ENCODE results near the gene PIM3.

PIM3 gene

GRCh38 chr22:49936018-49936972 lies 24.3 kb upstream of the PIM3 start:
- H3K27ac ChIP-seq (ENCODE audit: low read length), result no peak overlapping the region
- no CpG with 5 or more reads among the region's 52 CpGs for WGBS (ENCODE audit: insufficient coverage, insufficient read length)

DNA sequence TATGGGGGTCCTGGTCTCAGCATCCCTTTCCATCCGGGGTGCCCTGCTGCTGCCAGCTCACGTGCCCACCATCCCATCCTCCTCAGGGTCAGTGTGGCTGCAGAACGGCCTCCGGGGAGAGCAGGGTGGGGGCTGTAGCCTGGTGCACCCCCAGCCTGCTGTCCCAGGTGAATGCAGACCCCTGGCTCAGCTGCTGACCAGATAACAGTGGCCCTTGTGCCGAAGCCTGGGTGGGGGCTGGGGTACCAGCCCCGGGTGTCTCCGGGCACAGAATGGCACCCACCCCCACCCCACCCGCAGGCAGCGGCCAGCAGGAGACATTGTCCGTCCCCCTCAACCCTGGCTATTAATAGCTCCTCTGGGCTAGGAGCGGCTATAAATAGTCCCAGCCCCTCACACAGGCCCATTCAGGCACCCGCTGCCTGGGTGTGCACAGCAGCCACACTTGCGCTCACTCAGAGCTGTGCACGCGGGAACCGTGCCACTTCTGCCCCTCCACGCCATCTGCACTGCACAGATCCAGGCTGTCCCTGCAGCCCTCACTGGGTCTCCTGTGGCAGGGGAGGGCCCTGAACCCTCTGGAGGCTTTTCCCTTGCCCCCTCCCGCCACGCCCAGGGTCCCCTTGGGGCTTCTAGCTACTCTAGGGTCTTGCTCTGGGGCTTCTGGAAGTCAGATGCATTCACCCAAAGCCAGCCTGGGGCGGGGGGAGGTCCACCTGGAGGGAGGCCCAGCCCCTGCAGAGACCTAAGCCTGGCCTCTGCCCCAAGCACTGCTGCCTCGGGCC lies 23.4 kb upstream of the PIM3 start:
- Histone ChIP-seq H3K36me3 (ENCODE audit: control insufficient read depth, insufficient read depth, low read length) (no peaks in the 10 kb centered on the region), H3K27me3 (ENCODE audit: control insufficient read depth, insufficient read depth, low read length) (no peaks in the 10 kb centered on the region), H3K4me1 (ENCODE audit: control insufficient read depth, insufficient read depth, low read length) (peaks cover 1% of the 10 kb centered on the region; the same call in 1 of the 2 replicates), H3K4me3 (ENCODE audit: low read length) (no peak overlapping the region), H3K27ac (ENCODE audit: low read length) (no peak overlapping the region), H3K9me3 (ENCODE audit: control insufficient read depth, insufficient read depth, low read length) (no peaks in the 10 kb centered on the region)
- DNase-seq (ENCODE audit: low read depth, low spot score), result no peak
- WGBS (ENCODE audit: insufficient coverage, insufficient read length), result no CpG with 5 or more reads among the region's 21 CpGs

More at GRCh38 chr22:49936018-49936972, 24.3 kb upstream of the PIM3 start:
- Histone ChIP-seq H3K4me3 (ENCODE audit: low read length) (peak overlapping the region; percentile 49), H3K36me3 (ENCODE audit: control insufficient read depth, insufficient read depth, low read length) (no peaks in the 10 kb centered on the region), H3K4me1 (ENCODE audit: control insufficient read depth, insufficient read depth, low read length) (peaks cover 1% of the 10 kb centered on the region; the same call in 1 of the 2 replicates), H3K27me3 (ENCODE audit: control insufficient read depth, insufficient read depth, low read length) (no peaks in the 10 kb centered on the region), H3K9me3 (ENCODE audit: control insufficient read depth, insufficient read depth, low read length) (no peaks in the 10 kb centered on the region)
- no peak for DNase-seq (ENCODE audit: low read depth, low spot score)

GRCh38 chr22:49937758-49938564 lies 22.6 kb upstream of the PIM3 start:
- no CpG with 5 or more reads among the region's 27 CpGs for WGBS (ENCODE audit: insufficient coverage, insufficient read length)
- no peak for DNase-seq (ENCODE audit: low read depth, low spot score)
- no peaks in the 10 kb centered on the region for H3K36me3 ChIP-seq (ENCODE audit: control insufficient read depth, insufficient read depth, low read length)
- H3K9me3 ChIP-seq (ENCODE audit: control insufficient read depth, insufficient read depth, low read length), result no peaks in the 10 kb centered on the region
- H3K4me1 ChIP-seq (ENCODE audit: control insufficient read depth, insufficient read depth, low read length), result peaks cover 1% of the 10 kb centered on the region; the same call in 1 of the 2 replicates
- H3K27me3 ChIP-seq (ENCODE audit: control insufficient read depth, insufficient read depth, low read length), result no peaks in the 10 kb centered on the region
- no peak overlapping the region for H3K27ac ChIP-seq (ENCODE audit: low read length)
- no peak overlapping the region for H3K4me3 ChIP-seq (ENCODE audit: low read length)

GRCh38 chr22:49938565-49939136 lies 21.9 kb upstream of the PIM3 start:
- no peak for DNase-seq (ENCODE audit: low read depth, low spot score)
- no CpG with 5 or more reads among the region's 19 CpGs for WGBS (ENCODE audit: insufficient coverage, insufficient read length)

DNA sequence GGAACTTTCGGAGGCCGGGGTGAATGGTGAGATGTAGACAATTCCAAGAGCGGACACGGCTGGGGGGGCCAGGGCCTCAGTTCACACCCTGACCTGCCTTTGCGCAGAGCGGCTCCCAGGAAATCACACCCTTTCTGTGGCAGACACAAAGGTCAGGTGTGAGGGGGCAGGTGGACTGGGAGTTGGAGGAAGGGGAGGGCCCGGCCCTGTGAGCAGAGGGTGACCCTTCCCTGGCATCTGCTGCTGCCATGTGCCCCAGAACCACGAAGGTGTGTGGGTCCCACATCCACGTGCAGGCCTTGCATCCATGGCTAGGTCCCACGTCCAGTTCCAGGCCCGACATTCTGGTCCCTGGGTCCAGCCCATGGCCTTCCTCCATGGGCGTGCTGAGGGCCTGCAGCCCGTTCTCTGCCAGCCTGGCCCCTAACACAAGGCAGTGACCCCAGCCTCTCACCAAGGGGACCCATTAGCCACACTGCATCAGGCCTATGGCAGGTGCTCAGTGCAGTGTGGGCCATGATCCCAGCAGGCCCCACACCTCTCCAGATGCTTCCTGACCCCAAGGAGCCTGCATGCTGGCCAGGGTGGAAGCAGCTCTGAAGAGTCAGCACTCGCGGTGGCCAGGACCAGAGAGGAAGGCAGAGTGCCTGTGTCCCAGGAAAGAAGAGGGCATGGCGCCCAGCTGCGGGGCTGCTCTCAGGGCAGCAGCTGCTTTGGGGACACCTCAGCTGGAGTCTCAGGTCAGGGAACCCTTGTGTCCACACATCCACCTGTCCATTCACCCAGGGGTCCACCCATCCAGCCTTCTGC lies 18.9 kb upstream of the PIM3 start:
- Histone ChIP-seq H3K27me3 (ENCODE audit: control insufficient read depth, insufficient read depth, low read length) (no peaks in the 10 kb centered on the region), H3K9me3 (ENCODE audit: control insufficient read depth, insufficient read depth, low read length) (no peaks in the 10 kb centered on the region), H3K27ac (ENCODE audit: low read length) (no peak overlapping the region), H3K4me1 (ENCODE audit: control insufficient read depth, insufficient read depth, low read length) (peaks cover 5% of the 10 kb centered on the region), H3K36me3 (ENCODE audit: control insufficient read depth, insufficient read depth, low read length) (no peaks in the 10 kb centered on the region), H3K4me3 (ENCODE audit: low read length) (no peak overlapping the region)
- no CpG with 5 or more reads among the region's 17 CpGs for WGBS (ENCODE audit: insufficient coverage, insufficient read length)
- no peak for DNase-seq (ENCODE audit: low read depth, low spot score)

More at GRCh38 chr22:49938565-49939136, 21.9 kb upstream of the PIM3 start:
- Histone ChIP-seq H3K4me1 (ENCODE audit: control insufficient read depth, insufficient read depth, low read length) (peaks cover 1% of the 10 kb centered on the region; the same call in 1 of the 2 replicates), H3K4me3 (ENCODE audit: low read length) (no peak overlapping the region), H3K27me3 (ENCODE audit: control insufficient read depth, insufficient read depth, low read length) (no peaks in the 10 kb centered on the region), H3K36me3 (ENCODE audit: control insufficient read depth, insufficient read depth, low read length) (no peaks in the 10 kb centered on the region), H3K27ac (ENCODE audit: low read length) (no peak overlapping the region), H3K9me3 (ENCODE audit: control insufficient read depth, insufficient read depth, low read length) (no peaks in the 10 kb centered on the region)

- no peak overlapping the region for H3K27ac ChIP-seq (ENCODE audit: low read length)
- H3K36me3 ChIP-seq (ENCODE audit: control insufficient read depth, insufficient read depth, low read length), result no peaks in the 10 kb centered on the region
- no peaks in the 10 kb centered on the region for H3K27me3 ChIP-seq (ENCODE audit: control insufficient read depth, insufficient read depth, low read length)
- over 99% methylated on average over 3 of the region's 21 CpGs for WGBS (ENCODE audit: insufficient coverage, insufficient read length)
- no peaks in the 10 kb centered on the region for H3K9me3 ChIP-seq (ENCODE audit: control insufficient read depth, insufficient read depth, low read length)
- H3K4me3 ChIP-seq (ENCODE audit: low read length), result no peak overlapping the region
- peaks cover 9% of the 10 kb centered on the region for H3K4me1 ChIP-seq (ENCODE audit: control insufficient read depth, insufficient read depth, low read length)
- no peak for DNase-seq (ENCODE audit: low read depth, low spot score)
These were observed 17.8 kb upstream of the PIM3 start for GRCh38 chr22:49942565-49943404.

- Histone ChIP-seq H3K4me1 (ENCODE audit: control insufficient read depth, insufficient read depth, low read length) (peaks cover 11% of the 10 kb centered on the region), H3K4me3 (ENCODE audit: low read length) (no peak overlapping the region), H3K27me3 (ENCODE audit: control insufficient read depth, insufficient read depth, low read length) (no peaks in the 10 kb centered on the region), H3K27ac (ENCODE audit: low read length) (no peak overlapping the region), H3K36me3 (ENCODE audit: control insufficient read depth, insufficient read depth, low read length) (no peaks in the 10 kb centered on the region), H3K9me3 (ENCODE audit: control insufficient read depth, insufficient read depth, low read length) (no peaks in the 10 kb centered on the region)
- DNase-seq (ENCODE audit: low read depth, low spot score), result no peak
- WGBS (ENCODE audit: insufficient coverage, insufficient read length), result no CpG with 5 or more reads among the region's 11 CpGs
These were observed 17.2 kb upstream of the PIM3 start for GRCh38 chr22:49943405-49943765.

- no peak overlapping the region for H3K27ac ChIP-seq (ENCODE audit: low read length)
- no CpG with 5 or more reads among the region's 25 CpGs for WGBS (ENCODE audit: insufficient coverage, insufficient read length)
- H3K4me1 ChIP-seq (ENCODE audit: control insufficient read depth, insufficient read depth, low read length), result peaks cover 11% of the 10 kb centered on the region
- H3K4me3 ChIP-seq (ENCODE audit: low read length), result no peak overlapping the region
- DNase-seq (ENCODE audit: low read depth, low spot score), result no peak
- no peaks in the 10 kb centered on the region for H3K27me3 ChIP-seq (ENCODE audit: control insufficient read depth, insufficient read depth, low read length)
- H3K9me3 ChIP-seq (ENCODE audit: control insufficient read depth, insufficient read depth, low read length), result no peaks in the 10 kb centered on the region
- no peaks in the 10 kb centered on the region for H3K36me3 ChIP-seq (ENCODE audit: control insufficient read depth, insufficient read depth, low read length)
These were observed 16.7 kb upstream of the PIM3 start for GRCh38 chr22:49943771-49944398.
